CD4-positive, CD25-positive, alpha-beta regulatory T cell (primary cell): ENCODE data around the gene MEIOB. TPM values are rescaled to one million over a fixed set of nuclear protein-coding genes. Genes with fewer than 3 reads are reported as not detected.
"Not testable (repeated sequence)": the region's sequence is repeated elsewhere in the genome, so short reads cannot be mapped to it uniquely, and the experiment has no call there.

Source experiments
- ATAC-seq, 2 donors: fragments of 150-1000 bp; cut with Tn5 transposase; one replicate each; pipeline ENCODE4 v1.10.0; 2021; ENCODE audit warnings: low read depth in 2 of 2, moderate number of reproducible peaks in 2 of 2, moderate library complexity in 1 of 2
- DNase-seq, 3 donors: peaks; one replicate each; pipeline versions ENCODE4 v3.0.0 to v3.0.0-alpha.2; 2012 to 2022; ENCODE audit warnings: mixed read lengths in 1 of 3
- H3K27ac ChIP-seq: one replicate; pipeline ENCODE4 v1.7.0; 2013; ENCODE audit warnings: mild to moderate bottlenecking, low read length; ENCODE audit not compliant: insufficient read depth, poor library complexity, severe bottlenecking
- H3K27me3 ChIP-seq: one replicate; pipeline ENCODE4 v1.7.0; 2013; ENCODE audit warnings: low read length; ENCODE audit not compliant: control insufficient read depth, insufficient read depth
- H3K36me3 ChIP-seq: one replicate; pipeline ENCODE4 v1.7.0; 2013; ENCODE audit warnings: mild to moderate bottlenecking, low read length, moderate library complexity; ENCODE audit not compliant: control insufficient read depth, insufficient read depth
- H3K4me1 ChIP-seq: 2 replicates; pipeline ENCODE4 v1.7.0; 2013; ENCODE audit warnings: mild to moderate bottlenecking, low read length; ENCODE audit not compliant: insufficient read depth, control insufficient read depth, poor library complexity, severe bottlenecking
- H3K4me3 ChIP-seq: one replicate; pipeline ENCODE4 v1.7.0; 2013; ENCODE audit warnings: low read depth, mild to moderate bottlenecking, low read length, moderate library complexity
- H3K9me3 ChIP-seq, 2 experiments: 1 replicate in 1 of 2; 2 replicates in 1 of 2; pipeline ENCODE4 v1.7.0; 2013; ENCODE audit warnings: low read length in 2 of 2, mild to moderate bottlenecking in 1 of 2, moderate library complexity in 1 of 2; ENCODE audit not compliant: control insufficient read depth in 2 of 2
- H3K27ac Mint-ChIP-seq, 3 donors: one replicate each; pipeline ENCODE4 v1.8.0; 2020 to 2022; ENCODE audit warnings: mild to moderate bottlenecking in 3 of 3, mixed read lengths in 3 of 3, moderate library complexity in 2 of 3
- H3K27me3 Mint-ChIP-seq: one replicate; pipeline ENCODE4 v1.8.0; 2022; ENCODE audit warnings: mild to moderate bottlenecking, mixed read lengths
- H3K36me3 Mint-ChIP-seq: one replicate; pipeline ENCODE4 v1.8.0; 2020; ENCODE audit warnings: mixed read lengths
- H3K4me1 Mint-ChIP-seq, 4 donors: one replicate each; pipeline ENCODE4 v1.8.0; 2020 to 2022; ENCODE audit warnings: mixed read lengths in 4 of 4, mild to moderate bottlenecking in 1 of 4
- H3K4me3 Mint-ChIP-seq, 4 donors: one replicate each; pipeline ENCODE4 v1.8.0; 2020 to 2022; ENCODE audit warnings: mild to moderate bottlenecking in 4 of 4, mixed read lengths in 4 of 4, moderate library complexity in 3 of 4
- H3K9me3 Mint-ChIP-seq, 7 donors: one replicate each; pipeline ENCODE4 v1.8.0; 2020 to 2022; ENCODE audit warnings: mixed read lengths in 7 of 7, mild to moderate bottlenecking in 3 of 7, moderate library complexity in 2 of 7
- polyA plus RNA-seq, 4 donors: library from polyadenylated mRNA; unstranded; fragments of 300-500 nt; fragmentation: Illumina TruSeq; gene quantifications; one replicate each; pipeline ENCODE4 v1.2.3, GENCODE V29; 2021
- total RNA-seq: library from RNA; stranded (reverse); gene quantifications from one replicate; pipeline ENCODE4 v1.2.3, GENCODE V29; 2022

Gene MEIOB
- total and polyA plus RNA-seq, 5 donors from 2014 or later = not detected

- no peaks in the 10 kb centered on the region for H3K27me3 ChIP-seq
- no peak overlapping the region for H3K4me3 Mint-ChIP-seq
- H3K27ac Mint-ChIP-seq = no peak overlapping the region
- no peaks in the 10 kb centered on the region for H3K9me3 ChIP-seq
- DNase-seq = no peak
- no peaks in the 10 kb centered on the region for H3K9me3 Mint-ChIP-seq
- no peak overlapping the region for H3K27ac ChIP-seq
- H3K27me3 Mint-ChIP-seq = no peaks in the 10 kb centered on the region
- no peak for ATAC-seq
- H3K4me3 ChIP-seq = no peak overlapping the region
- H3K4me1 ChIP-seq = no peaks in the 10 kb centered on the region
- peaks cover 34% of the 10 kb centered on the region for H3K36me3 ChIP-seq
- peaks cover 27% of the 10 kb centered on the region for H3K36me3 Mint-ChIP-seq
- H3K4me1 Mint-ChIP-seq = peaks cover 0 to 9% (median 6%) of the 10 kb centered on the region in 4 donors
Measured at GRCh38 chr16:1810106-1810505, 61.9 kb downstream of the MEIOB start.

- H3K9me3 Mint-ChIP-seq = no peaks in the 10 kb centered on the region
- no peak overlapping the region for H3K4me3 Mint-ChIP-seq
- peaks cover 24% of the 10 kb centered on the region for H3K36me3 Mint-ChIP-seq
Measured at GRCh38 chr16:1809281-1809801, 62.6 kb downstream of the MEIOB start.

GRCh38 chr16:1808691-1809090 is 63.3 kb downstream of the MEIOB start:
- H3K27ac ChIP-seq = no peak overlapping the region
- no peaks in the 10 kb centered on the region for H3K9me3 ChIP-seq
- peaks cover 27% of the 10 kb centered on the region for H3K36me3 ChIP-seq
- H3K4me1 Mint-ChIP-seq = peaks cover 0 to 9% (median 6%) of the 10 kb centered on the region in 4 donors
- H3K4me1 ChIP-seq = no peaks in the 10 kb centered on the region
- H3K27me3 Mint-ChIP-seq = no peaks in the 10 kb centered on the region
- no peak for ATAC-seq
- DNase-seq = no peak
- no peaks in the 10 kb centered on the region for H3K9me3 Mint-ChIP-seq
- H3K4me3 ChIP-seq = no peak overlapping the region
- H3K27me3 ChIP-seq = no peaks in the 10 kb centered on the region
- H3K27ac Mint-ChIP-seq = no peak overlapping the region
- H3K4me3 Mint-ChIP-seq = no peak overlapping the region
- H3K36me3 Mint-ChIP-seq = peaks cover 21% of the 10 kb centered on the region

More at GRCh38 chr16:1809281-1809801, 62.6 kb downstream of the MEIOB start:
- Mint-ChIP-seq H3K27me3 (no peaks in the 10 kb centered on the region), H3K27ac (no peak overlapping the region), H3K4me1 (peaks cover 0 to 9% (median 6%) of the 10 kb centered on the region in 4 donors)
- no peak overlapping the region for H3K27ac ChIP-seq
- no peaks in the 10 kb centered on the region for H3K4me1 ChIP-seq
- no peaks in the 10 kb centered on the region for H3K27me3 ChIP-seq
- H3K36me3 ChIP-seq = peaks cover 30% of the 10 kb centered on the region
- H3K9me3 ChIP-seq = no peaks in the 10 kb centered on the region
- no peak overlapping the region for H3K4me3 ChIP-seq
- ATAC-seq (no peak), DNase-seq (no peak)

GRCh38 chr16:1807626-1808025 is 64.3 kb downstream of the MEIOB start:
- no peaks in the 10 kb centered on the region for H3K4me1 ChIP-seq
- no peak overlapping the region for H3K27ac ChIP-seq
- Mint-ChIP-seq H3K4me1 (no peaks in the 10 kb centered on the region), H3K4me3 (no peak overlapping the region), H3K27ac (no peak overlapping the region), H3K36me3 (peaks cover 14% of the 10 kb centered on the region), H3K9me3 (no peaks in the 10 kb centered on the region), H3K27me3 (no peaks in the 10 kb centered on the region)
- DNase-seq (no peak), ATAC-seq (no peak)
- H3K36me3 ChIP-seq = peaks cover 20% of the 10 kb centered on the region
- no peaks in the 10 kb centered on the region for H3K27me3 ChIP-seq
- H3K9me3 ChIP-seq = no peaks in the 10 kb centered on the region
- no peak overlapping the region for H3K4me3 ChIP-seq

GRCh38 chr16:1800701-1801100 is 71.3 kb downstream of the MEIOB start:
- Histone ChIP-seq H3K9me3 (peaks cover 3 to 15% of the 10 kb centered on the region in 2 experiments), H3K36me3 (no peaks in the 10 kb centered on the region), H3K27me3 (no peaks in the 10 kb centered on the region), H3K4me1 (no peaks in the 10 kb centered on the region), H3K27ac (no peak overlapping the region), H3K4me3 (no peak overlapping the region)
- Mint-ChIP-seq H3K4me1 (peaks cover 0 to 2% (median 0%) of the 10 kb centered on the region in 4 donors), H3K9me3 (peaks cover 0 to 17% (median 2%) of the 10 kb centered on the region in 7 donors), H3K27ac (peak overlapping the region in 1 of 3 donors; percentile 5), H3K27me3 (no peaks in the 10 kb centered on the region), H3K4me3 (no peak overlapping the region), H3K36me3 (peaks cover 6% of the 10 kb centered on the region)
- ATAC-seq (no peak), DNase-seq (no peak)

- H3K36me3 ChIP-seq, H3K4me1 ChIP-seq, DNase-seq, H3K4me3 ChIP-seq, H3K4me1 Mint-ChIP-seq, H3K27me3 ChIP-seq, H3K4me3 Mint-ChIP-seq, H3K36me3 Mint-ChIP-seq, H3K27ac Mint-ChIP-seq, ATAC-seq, H3K27me3 Mint-ChIP-seq, H3K27ac ChIP-seq: not testable (repeated sequence)
- H3K9me3 Mint-ChIP-seq = peaks cover 0 to 17% (median 2%) of the 10 kb centered on the region in 7 donors
- peaks cover 3 to 15% of the 10 kb centered on the region in 2 experiments for H3K9me3 ChIP-seq
Measured at GRCh38 chr16:1799263-1799662, 72.7 kb downstream of the MEIOB start.

GRCh38 chr16:1794908-1795666 is 76.9 kb downstream of the MEIOB start:
- Mint-ChIP-seq H3K4me1 (peaks cover 0 to 2% (median 0%) of the 10 kb centered on the region in 4 donors), H3K27ac (no peak overlapping the region), H3K36me3 (peaks cover 3% of the 10 kb centered on the region), H3K27me3 (no peaks in the 10 kb centered on the region), H3K4me3 (no peak overlapping the region), H3K9me3 (peaks cover 0 to 13% (median 2%) of the 10 kb centered on the region in 7 donors)
- ATAC-seq = no peak
- Histone ChIP-seq H3K4me3 (no peak overlapping the region), H3K27me3 (no peaks in the 10 kb centered on the region), H3K27ac (no peak overlapping the region), H3K9me3 (peaks cover 3 to 15% of the 10 kb centered on the region in 2 experiments), H3K4me1 (no peaks in the 10 kb centered on the region), H3K36me3 (no peaks in the 10 kb centered on the region)
- no peak for DNase-seq
